ENCODE results near the gene GSG1. TPM values are rescaled to one million over a fixed set of nuclear protein-coding genes. Genes with fewer than 3 reads are reported as not detected.

GSG1 gene
- total and polyA plus RNA-seq, 7 donors: not detected

DNA sequence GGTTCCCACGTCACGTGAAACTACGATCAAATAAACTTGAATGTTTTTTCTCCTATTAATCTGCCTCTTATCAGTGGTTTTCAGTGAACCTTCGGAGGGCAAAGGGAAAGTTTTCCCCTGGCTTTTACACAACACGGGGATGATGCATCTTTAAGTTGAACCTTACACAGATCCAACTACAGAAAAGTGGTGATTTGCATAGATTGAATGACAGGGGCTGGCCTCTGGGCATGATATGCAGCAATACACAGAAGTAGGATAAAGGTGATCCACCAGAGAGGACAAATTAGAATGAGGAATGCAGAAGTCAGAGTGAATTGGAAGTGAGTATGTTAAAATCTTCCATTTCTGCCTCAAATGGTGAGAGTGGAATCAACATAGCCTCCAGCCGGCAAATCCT, 11.6 kb downstream of the GSG1 start:
- Histone ChIP-seq H3K27me3 (no peaks in the 10 kb centered on the region), H3K36me3 (no peaks in the 10 kb centered on the region), H3K27ac (no peak overlapping the region), H3K4me3 (no peak overlapping the region), H3K9me3 (no peaks in the 10 kb centered on the region), H3K4me1 (peaks cover 0 to 14% (median 6%) of the 10 kb centered on the region in 4 donors)
- intact Hi-C loops (cut with DNase I): no loop called here
- WGBS, 2 donors: 87 to 95% methylated on average over 6 of the region's 6 CpGs
- TF ChIP-seq EP300 (IDR thresholded peaks at IDR 0.05): no peak
- TF ChIP-seq, protein P1, sequence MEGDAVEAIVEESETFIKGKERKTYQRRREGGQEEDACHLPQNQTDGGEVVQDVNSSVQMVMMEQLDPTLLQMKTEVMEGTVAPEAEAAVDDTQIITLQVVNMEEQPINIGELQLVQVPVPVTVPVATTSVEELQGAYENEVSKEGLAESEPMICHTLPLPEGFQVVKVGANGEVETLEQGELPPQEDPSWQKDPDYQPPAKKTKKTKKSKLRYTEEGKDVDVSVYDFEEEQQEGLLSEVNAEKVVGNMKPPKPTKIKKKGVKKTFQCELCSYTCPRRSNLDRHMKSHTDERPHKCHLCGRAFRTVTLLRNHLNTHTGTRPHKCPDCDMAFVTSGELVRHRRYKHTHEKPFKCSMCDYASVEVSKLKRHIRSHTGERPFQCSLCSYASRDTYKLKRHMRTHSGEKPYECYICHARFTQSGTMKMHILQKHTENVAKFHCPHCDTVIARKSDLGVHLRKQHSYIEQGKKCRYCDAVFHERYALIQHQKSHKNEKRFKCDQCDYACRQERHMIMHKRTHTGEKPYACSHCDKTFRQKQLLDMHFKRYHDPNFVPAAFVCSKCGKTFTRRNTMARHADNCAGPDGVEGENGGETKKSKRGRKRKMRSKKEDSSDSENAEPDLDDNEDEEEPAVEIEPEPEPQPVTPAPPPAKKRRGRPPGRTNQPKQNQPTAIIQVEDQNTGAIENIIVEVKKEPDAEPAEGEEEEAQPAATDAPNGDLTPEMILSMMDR (IDR thresholded peaks at IDR 0.05): no peak
- TF ChIP-seq POLR2AphosphoS5 (IDR thresholded peaks at IDR 0.05): no peak
- no peak for TF ChIP-seq POLR2A (IDR thresholded peaks at IDR 0.05)
- no peak for DNase-seq

DNA sequence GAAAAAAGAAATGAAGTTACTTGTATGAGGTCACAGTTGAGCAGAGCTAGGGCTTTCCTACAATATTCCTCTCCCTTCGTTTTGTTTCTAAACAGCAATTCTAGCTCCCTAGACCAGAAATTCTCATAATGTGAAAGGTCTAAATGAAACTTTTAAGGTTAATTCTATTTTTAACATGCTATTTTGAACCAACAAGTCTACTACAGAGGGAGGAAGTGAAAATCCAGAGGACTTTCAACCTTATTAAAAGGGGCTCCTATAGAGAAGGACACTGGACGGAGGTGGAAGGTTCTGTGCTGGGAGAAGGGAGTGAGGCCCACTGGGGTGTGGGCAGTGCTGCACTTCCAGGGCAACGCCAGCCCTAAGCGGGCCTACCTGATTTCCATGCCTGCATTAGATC, 13.4 kb downstream of the GSG1 start:
- DNase-seq: no peak
- intact Hi-C loops (cut with DNase I): no loop called here
- H3K9me3 ChIP-seq: no peaks in the 10 kb centered on the region
- no peak overlapping the region for H3K27ac ChIP-seq
- H3K36me3 ChIP-seq: no peaks in the 10 kb centered on the region
- H3K4me3 ChIP-seq: no peak overlapping the region
- H3K27me3 ChIP-seq: no peaks in the 10 kb centered on the region
- peaks cover 0 to 14% (median 6%) of the 10 kb centered on the region in 4 donors for H3K4me1 ChIP-seq
- TF ChIP-seq POLR2AphosphoS5 (IDR thresholded peaks at IDR 0.05) (no peak), EP300 (IDR thresholded peaks at IDR 0.05) (no peak), POLR2A (IDR thresholded peaks at IDR 0.05) (no peak)
- TF ChIP-seq, protein P1 (IDR thresholded peaks at IDR 0.05): no peak
- WGBS, 2 donors: 82 to 90% methylated on average over 4 of the region's 4 CpGs

DNA sequence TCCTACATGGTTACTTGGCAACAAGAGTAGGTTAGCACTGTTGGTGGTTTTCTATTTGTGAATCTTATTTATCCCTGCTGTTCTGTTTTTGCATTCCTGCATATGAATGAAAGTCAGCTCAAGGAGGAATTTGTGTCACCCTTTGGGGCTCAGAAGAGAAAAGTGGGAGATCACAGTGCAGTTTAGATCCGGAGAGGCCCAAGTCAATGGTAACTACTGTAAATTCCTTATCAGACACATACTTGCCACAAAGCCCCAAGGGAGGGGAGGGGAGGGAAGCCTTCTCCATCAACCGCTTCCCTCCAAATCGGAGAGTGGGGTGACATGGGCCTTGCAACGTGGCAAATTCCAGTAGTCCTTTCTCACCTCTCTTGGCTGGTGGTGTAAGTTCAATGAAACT, 15.0 kb downstream of the GSG1 start:
- no peaks in the 10 kb centered on the region for H3K9me3 ChIP-seq
- intact Hi-C loops (cut with DNase I): no loop called here
- H3K27me3 ChIP-seq: no peaks in the 10 kb centered on the region
- H3K27ac ChIP-seq: no peak overlapping the region
- TF ChIP-seq, protein P1 (IDR thresholded peaks at IDR 0.05): no peak
- no peak for TF ChIP-seq POLR2A (IDR thresholded peaks at IDR 0.05)
- TF ChIP-seq EP300 (IDR thresholded peaks at IDR 0.05): no peak
- TF ChIP-seq POLR2AphosphoS5 (IDR thresholded peaks at IDR 0.05): no peak
- H3K4me3 ChIP-seq: no peak overlapping the region
- DNase-seq: no peak
- no peaks in the 10 kb centered on the region for H3K36me3 ChIP-seq
- 91 to 92% methylated on average over 4 of the region's 4 CpGs for WGBS, 2 donors
- peaks cover 0 to 2% (median under 1%) of the 10 kb centered on the region in 4 donors for H3K4me1 ChIP-seq

DNA sequence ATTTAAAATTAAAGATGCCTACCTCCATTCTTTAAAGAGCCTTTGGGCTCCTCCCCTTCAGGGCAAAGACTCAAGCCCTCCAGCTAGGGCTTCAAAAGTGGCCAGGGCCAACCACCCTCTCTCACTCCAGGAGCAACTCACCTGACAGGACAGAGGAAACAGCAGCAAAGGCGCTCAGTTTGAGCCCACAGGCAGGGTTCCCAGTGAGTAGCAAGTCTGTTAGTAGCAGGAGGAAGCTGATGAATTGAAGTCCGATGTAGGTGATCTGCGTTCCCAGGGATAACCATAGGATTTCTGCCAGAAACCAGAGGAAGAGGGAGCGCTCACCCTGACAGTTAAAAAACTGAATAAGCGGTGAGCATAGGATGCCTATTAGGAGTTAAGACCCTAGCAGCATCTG, 15.7 kb downstream of the GSG1 start:
- 88 to 91% methylated on average over 5 of the region's 5 CpGs for WGBS, 2 donors
- intact Hi-C loops (cut with DNase I): no loop called here
- Histone ChIP-seq H3K9me3 (no peaks in the 10 kb centered on the region), H3K27me3 (no peaks in the 10 kb centered on the region), H3K36me3 (no peaks in the 10 kb centered on the region), H3K4me1 (no peaks in the 10 kb centered on the region), H3K27ac (no peak overlapping the region), H3K4me3 (no peak overlapping the region)
- no peak for TF ChIP-seq EP300 (IDR thresholded peaks at IDR 0.05)
- TF ChIP-seq POLR2A (IDR thresholded peaks at IDR 0.05): no peak
- TF ChIP-seq, protein P1 (IDR thresholded peaks at IDR 0.05): no peak
- TF ChIP-seq POLR2AphosphoS5 (IDR thresholded peaks at IDR 0.05): no peak
- DNase-seq: no peak

DNA sequence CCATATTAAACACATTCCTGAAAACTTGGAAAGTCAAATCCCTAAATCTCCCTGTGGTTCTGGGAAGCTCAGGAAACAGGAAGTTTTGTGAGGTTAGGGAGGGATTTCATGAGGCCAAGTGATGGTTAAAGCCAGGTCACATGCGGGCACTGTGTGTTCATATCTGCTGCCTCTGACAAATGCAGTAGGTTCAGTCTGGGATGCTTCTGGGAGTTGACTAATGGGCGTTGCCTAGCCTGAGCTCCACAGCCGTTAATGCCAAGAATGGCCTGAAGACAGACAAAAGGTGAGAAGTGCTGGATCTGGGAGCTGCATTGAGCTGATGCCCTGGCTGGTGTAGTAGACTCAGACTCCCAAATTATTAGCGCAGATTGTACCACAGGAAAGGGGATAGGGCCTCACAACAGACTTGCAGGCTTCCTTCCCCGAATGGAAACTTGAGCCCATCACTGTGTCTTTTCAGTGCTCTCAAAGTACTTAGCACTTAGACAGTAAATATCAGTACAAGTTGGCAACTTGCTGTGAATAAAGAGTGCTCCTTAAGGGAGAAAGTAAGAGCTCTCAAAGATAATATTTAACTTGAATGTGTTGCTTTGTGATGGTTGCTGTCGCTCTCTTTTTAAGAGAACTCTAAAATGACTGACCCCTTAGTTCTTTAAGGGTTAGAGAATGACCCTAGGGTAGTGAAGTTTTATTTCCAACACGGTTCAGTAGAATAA, 17.3 kb downstream of the GSG1 start:
- WGBS, 2 donors: 76 to 78% methylated on average over 7 of the region's 7 CpGs
- H3K9me3 ChIP-seq: no peaks in the 10 kb centered on the region
- TF ChIP-seq, protein P1 (IDR thresholded peaks at IDR 0.05): no peak
- TF ChIP-seq POLR2A (IDR thresholded peaks at IDR 0.05) (no peak), EP300 (IDR thresholded peaks at IDR 0.05) (no peak), POLR2AphosphoS5 (IDR thresholded peaks at IDR 0.05) (no peak)

More for the DNA sequence above, 17.3 kb downstream of the GSG1 start:
- Histone ChIP-seq H3K4me1 (no peaks in the 10 kb centered on the region), H3K36me3 (peaks cover 0 to 7% (median 0%) of the 10 kb centered on the region in 4 donors), H3K27me3 (no peaks in the 10 kb centered on the region), H3K27ac (no peak overlapping the region), H3K4me3 (no peak overlapping the region)
- intact Hi-C loops (cut with DNase I): no loop called here
- no peak for DNase-seq

Data from sigmoid colon (tissue), 7 donors.